ENCODE results near the gene POLR2C. TPM values are rescaled to one million over a fixed set of nuclear protein-coding genes. Genes with fewer than 3 reads are reported as not detected.

The POLR2C gene
- total and polyA plus RNA-seq, 2 of the 13 experiments (the other 11 are each of a cell fraction or from before 2014, with no cell fraction given): 104 to 216 TPM

- TF ChIP-seq, protein P1, sequence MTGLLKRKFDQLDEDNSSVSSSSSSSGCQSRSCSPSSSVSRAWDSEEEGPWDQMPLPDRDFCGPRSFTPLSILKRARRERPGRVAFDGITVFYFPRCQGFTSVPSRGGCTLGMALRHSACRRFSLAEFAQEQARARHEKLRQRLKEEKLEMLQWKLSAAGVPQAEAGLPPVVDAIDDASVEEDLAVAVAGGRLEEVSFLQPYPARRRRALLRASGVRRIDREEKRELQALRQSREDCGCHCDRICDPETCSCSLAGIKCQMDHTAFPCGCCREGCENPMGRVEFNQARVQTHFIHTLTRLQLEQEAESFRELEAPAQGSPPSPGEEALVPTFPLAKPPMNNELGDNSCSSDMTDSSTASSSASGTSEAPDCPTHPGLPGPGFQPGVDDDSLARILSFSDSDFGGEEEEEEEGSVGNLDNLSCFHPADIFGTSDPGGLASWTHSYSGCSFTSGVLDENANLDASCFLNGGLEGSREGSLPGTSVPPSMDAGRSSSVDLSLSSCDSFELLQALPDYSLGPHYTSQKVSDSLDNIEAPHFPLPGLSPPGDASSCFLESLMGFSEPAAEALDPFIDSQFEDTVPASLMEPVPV (CRISPR knock-in tag; IDR thresholded peaks at IDR 0.05): peak; percentile 36; the same call in 1 of the 2 replicates
- TF ChIP-seq ZC3H4 (CRISPR knock-in tag; IDR thresholded peaks at IDR 0.05; ENCODE audit: borderline replicate concordance): no peak
- TF ChIP-seq ZNF850 (CRISPR knock-in tag; conservative IDR thresholded peaks at IDR 0.05): no peak
- TF ChIP-seq ZNF646 (CRISPR knock-in tag; IDR thresholded peaks at IDR 0.05): no peak
- peak; percentile 99 for TF ChIP-seq KAT8 (CRISPR knock-in tag; IDR thresholded peaks at IDR 0.05)
- peak; percentile 36; the same call in 1 of the 2 replicates for TF ChIP-seq ZKSCAN5 (CRISPR knock-in tag; IDR thresholded peaks at IDR 0.05)
- peak; percentile 96 for TF ChIP-seq HOXA5 (CRISPR knock-in tag; IDR thresholded peaks at IDR 0.05)
- TF ChIP-seq HIC2 (CRISPR knock-in tag; IDR thresholded peaks at IDR 0.05; ENCODE audit: low read depth): no peak
- no peak for TF ChIP-seq HNRNPUL1 (IDR thresholded peaks at IDR 0.05; ENCODE audit: low read depth, low read length)
- TF ChIP-seq HES4 (CRISPR knock-in tag; IDR thresholded peaks at IDR 0.05; ENCODE audit: borderline replicate concordance): no peak; the same call in 1 of the 2 replicates
- TF ChIP-seq ZNF615 (CRISPR knock-in tag; IDR thresholded peaks at IDR 0.05; ENCODE audit: borderline replicate concordance): no peak
- peak; percentile 96 for TF ChIP-seq ELF3 (CRISPR knock-in tag; IDR thresholded peaks at IDR 0.05)
- TF ChIP-seq MTF2 (CRISPR knock-in tag; IDR thresholded peaks at IDR 0.05; ENCODE audit: borderline replicate concordance): peak; percentile 87
- TF ChIP-seq ZNF564 (CRISPR knock-in tag; IDR thresholded peaks at IDR 0.05): no peak; the same call in 1 of the 2 replicates
- peak; percentile 78 for TF ChIP-seq SP2 (CRISPR knock-in tag; IDR thresholded peaks at IDR 0.05)
- no peak for TF ChIP-seq ZMYM2 (CRISPR knock-in tag; IDR thresholded peaks at IDR 0.05)
- 0 out of 2 replicates have a peak, but pooled peaks have one; percentile 14 for TF ChIP-seq XBP1 (CRISPR knock-in tag; IDR thresholded peaks at IDR 0.05)
- TF ChIP-seq MIER2 (CRISPR knock-in tag; IDR thresholded peaks at IDR 0.05): peak; percentile 79; the same call in 1 of the 2 replicates
- TF ChIP-seq, protein P2, sequence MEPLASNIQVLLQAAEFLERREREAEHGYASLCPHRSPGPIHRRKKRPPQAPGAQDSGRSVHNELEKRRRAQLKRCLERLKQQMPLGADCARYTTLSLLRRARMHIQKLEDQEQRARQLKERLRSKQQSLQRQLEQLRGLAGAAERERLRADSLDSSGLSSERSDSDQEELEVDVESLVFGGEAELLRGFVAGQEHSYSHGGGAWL (CRISPR knock-in tag; IDR thresholded peaks at IDR 0.05): peak; percentile 92
Measured at GRCh38 chr16:57462209-57462977, at the start of gene POLR2C (continued).
